Measurements from ENCODE around the gene FGFR2. TPM values are rescaled to one million over a fixed set of nuclear protein-coding genes. Genes with fewer than 3 reads are reported as not detected.

The FGFR2 gene
- total RNA-seq, 2 experiments from 2014 or later = not detected

DNA sequence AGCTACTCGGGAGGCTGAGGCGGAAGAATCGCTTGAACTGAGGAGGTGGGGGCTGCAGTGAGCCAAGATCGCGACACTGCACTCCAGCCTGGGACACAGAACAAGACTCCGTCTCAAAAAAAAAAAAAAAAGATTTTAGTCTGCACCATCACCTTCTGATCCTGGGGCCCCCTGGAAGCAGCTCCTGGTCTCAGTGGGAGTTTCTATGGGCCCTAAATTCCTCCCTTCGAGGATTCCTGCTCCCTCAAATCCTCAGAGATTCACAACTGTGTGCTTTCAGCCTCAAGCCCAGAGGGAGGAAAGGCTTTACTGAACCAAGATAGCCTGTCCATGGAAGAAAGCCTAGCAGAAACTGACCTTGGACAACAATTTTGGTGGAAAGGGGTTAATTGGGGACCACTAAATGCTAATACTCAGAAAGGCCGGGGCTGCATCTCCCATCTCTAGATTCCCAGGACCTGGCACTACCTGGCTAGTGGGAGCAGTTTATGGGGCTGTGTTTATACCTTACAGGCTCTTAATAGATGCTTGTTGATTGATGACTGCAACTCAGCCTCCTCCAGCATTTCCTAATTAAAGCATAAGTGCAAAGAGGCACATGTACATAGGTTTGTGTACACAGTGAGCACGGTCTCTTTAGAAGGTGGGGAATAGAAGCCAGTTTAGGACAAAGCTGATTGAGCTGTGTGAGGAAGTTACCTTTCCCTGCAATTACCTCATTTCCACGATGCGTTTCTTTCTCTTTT is 9.2 kb upstream of the FGFR2 start:
- H3K4me1 Mint-ChIP-seq (ENCODE audit: low read depth) = no peaks in the 10 kb centered on the region
- H3K36me3 Mint-ChIP-seq (ENCODE audit: low read depth) = no peaks in the 10 kb centered on the region
- no peak for DNase-seq
- CTCF ChIA-PET = interaction anchor here (0.6 to 0.7 kb wide), 2 partner anchors 376 to 1343 kb away, joined by 4 read pairs; no protein-coding TSS in a partner anchor
- peaks cover 28% of the 10 kb centered on the region for H3K27me3 Mint-ChIP-seq (ENCODE audit: low read depth)
- no peak overlapping the region for H3K4me3 Mint-ChIP-seq
- H3K9me3 Mint-ChIP-seq = no peaks in the 10 kb centered on the region
- no peak overlapping the region for H3K27ac Mint-ChIP-seq
- intact Hi-C loops (cut with micrococcal nuclease) = loop anchor here (1.0 kb wide), 1 partner anchor 658 kb away; no protein-coding TSS in a partner anchor

- Mint-ChIP-seq H3K4me1 (ENCODE audit: low read depth) (no peaks in the 10 kb centered on the region), H3K27me3 (ENCODE audit: low read depth) (peaks cover 32% of the 10 kb centered on the region), H3K9me3 (no peaks in the 10 kb centered on the region), H3K4me3 (no peak overlapping the region), H3K36me3 (ENCODE audit: low read depth) (no peaks in the 10 kb centered on the region), H3K27ac (no peak overlapping the region)
- CTCF ChIA-PET = no interaction called here
- intact Hi-C loops (cut with micrococcal nuclease) = no loop called here
- DNase-seq = no peak
Measured at GRCh38 chr10:121605708-121606107, 7.5 kb upstream of the FGFR2 start.

GRCh38 chr10:121601458-121601857 is 3.2 kb upstream of the FGFR2 start:
- peaks cover 34% of the 10 kb centered on the region for H3K27me3 Mint-ChIP-seq (ENCODE audit: low read depth)
- H3K36me3 Mint-ChIP-seq (ENCODE audit: low read depth) = no peaks in the 10 kb centered on the region
- CTCF ChIA-PET = no interaction called here
- H3K4me1 Mint-ChIP-seq (ENCODE audit: low read depth) = peaks cover 4% of the 10 kb centered on the region
- DNase-seq = no peak
- H3K27ac Mint-ChIP-seq = no peak overlapping the region
- no peak overlapping the region for H3K4me3 Mint-ChIP-seq
- no peaks in the 10 kb centered on the region for H3K9me3 Mint-ChIP-seq
- intact Hi-C loops (cut with micrococcal nuclease) = no loop called here

DNA sequence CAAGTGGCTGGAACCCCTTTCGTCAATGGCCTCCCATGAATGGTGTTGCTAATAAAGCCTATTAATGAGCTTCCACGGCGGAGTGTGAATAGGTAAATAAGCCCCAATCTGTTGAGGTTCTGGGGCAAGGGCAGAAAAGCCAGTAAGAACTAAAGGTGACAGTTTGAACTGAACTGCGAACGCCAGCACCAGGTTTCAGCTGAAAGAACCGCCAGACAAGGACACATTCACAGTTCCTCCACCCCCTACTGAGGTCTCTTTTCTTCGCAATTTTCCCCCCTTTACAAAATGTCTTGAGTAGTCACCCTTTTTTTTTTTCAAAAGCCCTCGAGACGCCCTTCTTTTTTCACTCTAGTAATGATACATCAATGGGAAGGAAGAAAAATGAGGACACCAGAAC is 2.4 kb upstream of the FGFR2 start:
- DNase-seq = no peak
- H3K36me3 Mint-ChIP-seq (ENCODE audit: low read depth) = no peaks in the 10 kb centered on the region
- CTCF ChIA-PET = no interaction called here
- no peaks in the 10 kb centered on the region for H3K9me3 Mint-ChIP-seq
- peaks cover 42% of the 10 kb centered on the region for H3K27me3 Mint-ChIP-seq (ENCODE audit: low read depth)
- H3K4me1 Mint-ChIP-seq (ENCODE audit: low read depth) = peaks cover 4% of the 10 kb centered on the region
- no peak overlapping the region for H3K4me3 Mint-ChIP-seq
- intact Hi-C loops (cut with micrococcal nuclease) = no loop called here
- no peak overlapping the region for H3K27ac Mint-ChIP-seq

DNA sequence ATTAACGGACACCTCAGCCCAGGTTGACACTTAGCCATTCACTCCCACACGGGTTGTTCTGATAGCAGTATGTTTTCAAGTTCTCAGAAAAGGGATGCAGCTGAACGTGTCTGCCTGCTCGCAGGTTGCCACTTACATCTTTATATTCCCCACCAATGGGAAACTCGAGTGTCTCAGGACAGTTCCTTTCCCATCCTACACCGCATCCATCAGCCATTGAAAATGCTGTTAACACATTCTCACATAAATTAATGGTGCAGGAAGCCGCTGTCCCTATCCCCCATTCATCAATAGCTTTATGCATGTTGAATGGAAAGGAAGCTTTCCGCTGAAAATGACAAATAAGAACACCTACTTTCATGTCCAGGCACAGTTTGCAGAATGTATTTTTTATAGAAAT is 1.7 kb upstream of the FGFR2 start:
- Mint-ChIP-seq H3K9me3 (no peaks in the 10 kb centered on the region), H3K4me3 (no peak overlapping the region), H3K4me1 (ENCODE audit: low read depth) (peaks cover 4% of the 10 kb centered on the region), H3K27me3 (ENCODE audit: low read depth) (peaks cover 49% of the 10 kb centered on the region), H3K36me3 (ENCODE audit: low read depth) (no peaks in the 10 kb centered on the region), H3K27ac (no peak overlapping the region)
- intact Hi-C loops (cut with micrococcal nuclease) = loop anchor here (5.0 kb wide), 1 partner anchor 287 kb away; no protein-coding TSS in a partner anchor
- CTCF ChIA-PET = no interaction called here
- no peak for DNase-seq

DNA sequence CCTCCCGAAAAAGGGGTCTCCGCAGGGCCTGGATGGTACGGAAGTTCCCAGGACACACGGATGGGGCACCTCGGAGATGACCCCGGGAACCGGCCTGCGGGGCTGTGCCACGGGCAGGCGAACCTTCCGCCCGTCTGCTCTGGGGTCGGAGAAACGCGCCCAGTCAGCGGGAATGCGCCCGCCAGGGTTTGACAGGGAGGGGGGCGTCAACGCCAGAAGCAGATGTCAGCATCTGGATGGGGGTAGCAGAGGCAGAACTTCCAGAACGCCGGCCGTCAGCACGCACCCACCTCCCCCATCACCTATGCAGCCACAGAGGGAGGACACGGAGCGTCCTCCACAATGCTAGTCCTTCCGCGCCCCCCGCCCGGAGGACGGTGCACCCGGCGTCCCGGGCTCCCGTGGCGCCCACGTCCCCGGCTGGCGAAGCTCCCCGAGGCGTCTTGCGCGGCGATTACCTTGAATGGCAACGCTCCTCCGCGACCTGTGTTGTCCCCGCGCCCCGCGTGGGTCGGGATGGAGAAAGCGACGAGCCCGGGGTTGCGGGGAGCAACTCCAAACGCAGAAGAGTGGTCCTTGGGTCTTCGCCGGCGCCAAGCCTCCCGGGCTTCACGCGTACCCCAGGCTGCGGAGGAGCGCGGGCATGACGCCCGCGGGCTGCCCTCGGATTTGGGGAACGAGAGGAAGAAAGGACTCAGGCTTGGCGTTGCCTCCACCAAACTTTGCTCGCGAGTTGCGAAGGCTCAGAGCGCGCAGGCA is 561 bp downstream of the FGFR2 start:
- no peak overlapping the region for H3K27ac Mint-ChIP-seq
- CTCF ChIA-PET = no interaction called here
- H3K4me3 Mint-ChIP-seq = no peak overlapping the region
- no peaks in the 10 kb centered on the region for H3K36me3 Mint-ChIP-seq (ENCODE audit: low read depth)
- peaks cover 4% of the 10 kb centered on the region for H3K4me1 Mint-ChIP-seq (ENCODE audit: low read depth)
- H3K27me3 Mint-ChIP-seq (ENCODE audit: low read depth) = peaks cover 55% of the 10 kb centered on the region
- intact Hi-C loops (cut with micrococcal nuclease) = loop anchor here (5.0 kb wide), 1 partner anchor 290 kb away; no protein-coding TSS in a partner anchor
- H3K9me3 Mint-ChIP-seq = no peaks in the 10 kb centered on the region
- DNase-seq = no peak

DNA sequence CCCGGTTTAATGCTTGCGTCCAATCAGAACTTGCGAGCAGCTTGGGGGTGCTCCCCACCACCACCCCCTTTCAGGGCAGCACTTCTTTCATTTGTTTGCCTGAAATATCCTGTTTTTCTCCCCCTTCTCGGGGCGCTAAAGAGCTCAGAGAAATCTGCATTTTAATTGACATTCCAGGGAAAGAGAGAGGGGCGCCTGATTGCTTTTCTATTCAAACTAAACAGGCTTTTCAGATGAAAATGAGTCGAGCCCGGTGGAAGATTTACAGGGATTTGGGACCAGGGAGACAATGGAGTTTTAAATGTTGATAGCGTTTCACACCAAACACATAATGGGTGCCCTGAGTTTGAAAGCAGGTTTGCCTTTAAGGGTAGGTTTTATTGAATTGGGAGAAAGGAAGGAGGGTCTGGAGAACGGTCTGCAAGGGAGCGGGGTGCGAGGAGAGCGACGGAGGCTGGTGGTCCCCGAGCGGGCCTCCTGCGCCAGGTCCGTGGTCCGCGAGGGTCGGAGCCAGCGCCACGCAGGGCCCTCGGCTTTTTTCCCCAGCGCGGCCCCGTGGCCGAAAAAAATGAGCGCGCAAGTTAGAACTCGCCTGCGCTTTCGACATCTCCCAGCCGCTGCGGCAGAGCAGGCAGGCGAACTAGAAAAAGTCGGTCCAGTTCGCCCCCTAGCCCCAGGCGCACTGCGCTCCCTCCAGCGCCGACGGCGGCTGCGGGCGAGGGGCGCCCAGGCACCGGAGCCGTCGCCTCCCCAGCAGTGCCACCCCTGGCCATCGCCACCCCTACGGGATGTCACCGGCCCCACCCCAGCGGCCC is 1.3 kb downstream of the FGFR2 start:
- no peak overlapping the region for H3K27ac Mint-ChIP-seq
- intact Hi-C loops (cut with micrococcal nuclease) = loop anchor here (5.0 kb wide), 1 partner anchor 290 kb away; no protein-coding TSS in a partner anchor

GRCh38 chr10:121595806-121596688 is 2.2 kb downstream of the FGFR2 start:
- H3K4me1 Mint-ChIP-seq (ENCODE audit: low read depth) = peaks cover 4% of the 10 kb centered on the region
- no peak for DNase-seq
- no peak overlapping the region for H3K27ac Mint-ChIP-seq
- H3K4me3 Mint-ChIP-seq = no peak overlapping the region
- H3K27me3 Mint-ChIP-seq (ENCODE audit: low read depth) = peaks cover 49% of the 10 kb centered on the region
- intact Hi-C loops (cut with micrococcal nuclease) = loop anchor here (5.0 kb wide), 1 partner anchor 291 kb away; no protein-coding TSS in a partner anchor
- H3K36me3 Mint-ChIP-seq (ENCODE audit: low read depth) = no peaks in the 10 kb centered on the region
- CTCF ChIA-PET = no interaction called here
- no peaks in the 10 kb centered on the region for H3K9me3 Mint-ChIP-seq

More for the DNA sequence above, 1.3 kb downstream of the FGFR2 start:
- no peaks in the 10 kb centered on the region for H3K36me3 Mint-ChIP-seq (ENCODE audit: low read depth)
- CTCF ChIA-PET = no interaction called here
- no peaks in the 10 kb centered on the region for H3K9me3 Mint-ChIP-seq
- peaks cover 4% of the 10 kb centered on the region for H3K4me1 Mint-ChIP-seq (ENCODE audit: low read depth)
- H3K27me3 Mint-ChIP-seq (ENCODE audit: low read depth) = peaks cover 53% of the 10 kb centered on the region
- H3K4me3 Mint-ChIP-seq = no peak overlapping the region
- DNase-seq = no peak

DNA sequence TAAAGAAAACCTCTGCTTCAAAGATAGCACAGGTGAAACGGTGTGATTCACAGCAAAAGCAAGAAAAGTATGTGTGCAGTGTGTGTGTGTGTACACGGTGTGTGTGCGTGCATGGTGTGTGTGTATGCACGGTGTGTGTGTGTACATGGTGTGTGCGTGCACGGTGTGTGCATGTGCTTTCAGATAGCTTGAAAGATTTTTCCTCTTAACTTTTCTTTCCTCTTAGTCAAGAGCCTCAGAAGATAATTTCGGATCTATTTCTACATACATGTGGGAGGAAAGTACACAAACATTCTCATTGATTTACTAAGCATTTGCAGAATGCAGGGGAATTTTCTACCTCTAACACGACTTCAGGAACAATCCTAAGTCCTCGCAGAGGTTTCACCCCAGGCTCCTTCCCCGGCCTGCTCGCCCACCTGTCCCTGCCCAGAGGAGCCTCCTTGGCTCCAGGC is 2.9 kb downstream of the FGFR2 start:
- CTCF ChIA-PET = no interaction called here
- H3K27me3 Mint-ChIP-seq (ENCODE audit: low read depth) = peaks cover 43% of the 10 kb centered on the region
- peaks cover 4% of the 10 kb centered on the region for H3K4me1 Mint-ChIP-seq (ENCODE audit: low read depth)
- intact Hi-C loops (cut with micrococcal nuclease) = loop anchor here (5.0 kb wide), 1 partner anchor 292 kb away; no protein-coding TSS in a partner anchor
- H3K4me3 Mint-ChIP-seq = no peak overlapping the region
- H3K36me3 Mint-ChIP-seq (ENCODE audit: low read depth) = no peaks in the 10 kb centered on the region
- DNase-seq = no peak
- no peaks in the 10 kb centered on the region for H3K9me3 Mint-ChIP-seq
- H3K27ac Mint-ChIP-seq = no peak overlapping the region

DNA sequence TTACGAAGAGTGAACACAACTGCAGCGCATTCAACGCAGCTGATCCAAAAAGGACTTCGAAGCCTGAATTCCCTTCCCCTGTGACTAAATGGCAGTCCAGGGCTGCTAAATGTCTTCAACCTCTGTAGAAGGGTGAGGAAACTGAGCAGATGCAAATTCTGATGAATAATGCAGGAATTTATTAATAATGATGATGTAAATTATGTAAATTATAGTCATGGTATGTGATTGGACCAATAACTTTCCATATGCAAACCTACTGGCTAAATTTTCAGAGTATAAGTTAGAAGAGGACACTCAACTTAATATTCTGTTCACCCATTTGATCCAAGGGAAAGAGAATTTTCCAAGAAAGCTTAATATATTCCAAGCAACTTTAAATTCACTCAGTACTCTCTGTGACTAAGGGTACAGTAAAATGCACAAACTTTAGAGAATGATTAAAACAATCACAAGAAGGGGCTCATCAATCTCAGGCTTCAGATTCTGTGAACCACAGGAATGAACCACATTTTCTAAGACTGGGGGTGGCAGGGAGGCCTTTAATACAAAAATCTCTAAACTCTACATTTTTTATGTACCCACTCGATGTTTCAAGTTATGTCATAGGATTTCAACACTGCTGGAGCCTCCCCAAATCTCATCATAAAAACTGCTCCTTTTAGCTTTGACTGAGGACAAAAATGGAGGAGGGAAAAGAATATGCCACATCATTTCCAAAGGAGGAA is 3.5 kb downstream of the FGFR2 start:
- no peak for DNase-seq
- intact Hi-C loops (cut with micrococcal nuclease) = loop anchor here (5.0 kb wide), 1 partner anchor 293 kb away; no protein-coding TSS in a partner anchor
- peaks cover 39% of the 10 kb centered on the region for H3K27me3 Mint-ChIP-seq (ENCODE audit: low read depth)
- peaks cover 4% of the 10 kb centered on the region for H3K4me1 Mint-ChIP-seq (ENCODE audit: low read depth)
- no peaks in the 10 kb centered on the region for H3K9me3 Mint-ChIP-seq
- H3K4me3 Mint-ChIP-seq = no peak overlapping the region
- CTCF ChIA-PET = no interaction called here
- no peaks in the 10 kb centered on the region for H3K36me3 Mint-ChIP-seq (ENCODE audit: low read depth)
- H3K27ac Mint-ChIP-seq = no peak overlapping the region

DNA sequence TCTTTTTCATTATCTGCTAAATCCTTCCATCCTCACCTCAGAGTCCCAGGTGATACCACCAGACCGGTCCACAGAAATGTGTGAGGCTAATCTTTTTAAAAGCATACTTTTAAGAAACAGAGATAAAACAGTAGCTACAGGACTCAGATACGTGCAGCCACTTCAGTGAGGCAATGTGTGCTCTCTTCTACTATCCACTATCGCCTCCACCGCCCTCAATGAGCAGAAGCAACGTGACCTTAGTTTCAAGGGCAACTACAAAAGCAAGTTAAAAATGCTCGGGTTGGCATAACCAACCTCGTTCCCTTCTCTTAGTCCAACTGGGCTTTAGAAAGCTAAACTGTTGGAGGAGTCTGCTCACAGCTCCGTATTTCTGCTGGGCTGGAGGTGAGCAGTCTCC is 4.2 kb downstream of the FGFR2 start:
- CTCF ChIA-PET = no interaction called here
- Mint-ChIP-seq H3K27ac (no peak overlapping the region), H3K9me3 (no peaks in the 10 kb centered on the region), H3K4me1 (ENCODE audit: low read depth) (peaks cover 4% of the 10 kb centered on the region), H3K27me3 (ENCODE audit: low read depth) (peaks cover 32% of the 10 kb centered on the region), H3K4me3 (no peak overlapping the region), H3K36me3 (ENCODE audit: low read depth) (no peaks in the 10 kb centered on the region)
- intact Hi-C loops (cut with micrococcal nuclease) = no loop called here
- DNase-seq = no peak
